A549 (cell line): ENCODE measurements around the gene INPP5F. TPM values are rescaled to one million over a fixed set of nuclear protein-coding genes. Genes with fewer than 3 reads are reported as not detected.
"Not testable (repeated sequence)": the region's sequence is repeated elsewhere in the genome, so short reads cannot be mapped to it uniquely, and the experiment has no call there.

ENCODE experiments used
- ATAC-seq, 2 experiments: fragments of 200-7000 bp in 1 of 2; fragments of >200 bp in 1 of 2; cut with Nextera tagmentation in 1 of 2; cut with Tn5 transposase in 1 of 2; 3 replicates each; pipeline versions ENCODE4 v1.8.0 to v1.9.1; 2018 to 2020; ENCODE audit warnings: mild to moderate bottlenecking in 1 of 2, moderate library complexity in 1 of 2
- CTCF ChIA-PET: fragments of 300-600 bp; sonication (Branson Sonifier 250); formaldehyde crosslinking; extraction: SDS; loops from one replicate; lab custom pipeline; 2021; ENCODE audit warnings: antibody characterized with exemption, inconsistent platforms; lab: Yijun Ruan, JAX
- POLR2A ChIA-PET: fragments of 350-600 bp; formaldehyde crosslinking; extraction: SDS; loops from one replicate; lab custom pipeline; 2021; ENCODE audit warnings: antibody characterized with exemption, inconsistent platforms; lab: Yijun Ruan, JAX
- DNase-seq, 2 experiments: peaks; one replicate each; pipeline versions ENCODE4 v3.0.0 to v3.0.0-alpha.2; 2011 to 2016; ENCODE audit warnings: low read depth in 1 of 2, low spot score in 1 of 2
- FAIRE-seq: peaks from 2 replicates; lab custom pipeline; 2011; peaks lifted over from hg19 to GRCh38; lab: Jason Lieb, UNC
- H3K27ac ChIP-seq, 2 experiments: fragments of >200 bp; sonication (Bioruptor Twin); formaldehyde crosslinking; 3 replicates each; pipeline ENCODE4 v1.5.1; 2016 to 2017
- H3K4me1 ChIP-seq: fragments of >200 bp; sonication (Bioruptor Twin); formaldehyde crosslinking; 3 replicates; pipeline ENCODE4 v1.6.1; 2016
- H3K4me2 ChIP-seq: fragments of >200 bp; sonication (Bioruptor Twin); formaldehyde crosslinking; 3 replicates; pipeline ENCODE4 v1.6.1; 2016
- H3K4me3 ChIP-seq: fragments of >200 bp; sonication (Bioruptor Twin); formaldehyde crosslinking; 3 replicates; pipeline ENCODE4 v1.5.1; 2016
- H3K9me3 ChIP-seq: fragments of >200 bp; sonication (Bioruptor Twin); formaldehyde crosslinking; 3 replicates; pipeline ENCODE4 v1.6.1; 2016
- CEBPB ChIP-seq, 2 experiments: fragments of >200 bp in 1 of 2; sonication (Bioruptor Twin) in 1 of 2; formaldehyde crosslinking in 1 of 2; IDR thresholded peaks; 2 replicates each; pipeline ENCODE4 v1.6.1; 2012 to 2016
- CHD2 ChIP-seq: fragments of 150-350 bp; IDR thresholded peaks from 2 replicates; pipeline ENCODE4 v1.6.1; 2014; ENCODE audit warnings: low read length; ENCODE audit not compliant: partially characterized antibody
- CHD4 ChIP-seq: fragments of 200-600 bp; sonication (generic); IDR thresholded peaks from 2 replicates; pipeline ENCODE4 v1.6.1; 2016; ENCODE audit warnings: antibody characterized with exemption, mild to moderate bottlenecking, borderline replicate concordance
- EHMT2 ChIP-seq: fragments of 200-600 bp; sonication (generic); IDR thresholded peaks from 2 replicates; pipeline ENCODE4 v1.6.1; 2016; ENCODE audit warnings: antibody characterized with exemption, low read depth, mild to moderate bottlenecking, moderate library complexity
- ELK1 ChIP-seq: fragments of 150-350 bp; IDR thresholded peaks from 2 replicates; pipeline ENCODE4 v1.6.1; 2014; ENCODE audit warnings: low read depth, mild to moderate bottlenecking, low read length
- EP300 ChIP-seq, 2 experiments: fragments of >200 bp; sonication (Bioruptor Twin); formaldehyde crosslinking; IDR thresholded peaks; 2 replicates in 1 of 2; 3 replicates in 1 of 2; pipeline ENCODE4 v1.6.1; 2016 to 2017
- FOXS1 ChIP-seq: fragments of 250-450 bp; sonication (Bioruptor Pico); IDR thresholded peaks from 2 replicates; pipeline ENCODE4 v1.5.0; 2020; ENCODE audit warnings: mild to moderate bottlenecking, moderate library complexity
- HOXB13 ChIP-seq: fragments of 250-450 bp; sonication (Bioruptor Pico); IDR thresholded peaks from 2 replicates; pipeline ENCODE4 v1.5.0; 2020; ENCODE audit warnings: low read depth, mild to moderate bottlenecking, moderate library complexity
- KDM1A ChIP-seq: fragments of 200-600 bp; sonication (generic); IDR thresholded peaks from 2 replicates; pipeline ENCODE4 v1.6.1; 2016; ENCODE audit warnings: low read depth, mild to moderate bottlenecking
- NR3C1 ChIP-seq: fragments of >200 bp; sonication (Bioruptor Twin); formaldehyde crosslinking; IDR thresholded peaks from 3 replicates; pipeline ENCODE4 v1.6.1; 2017
- POLR2A ChIP-seq: IDR thresholded peaks from 2 replicates; pipeline ENCODE4 v1.6.1; 2012; ENCODE audit warnings: mild to moderate bottlenecking, low read length
- USF2 ChIP-seq: fragments of 450-650 bp; IDR thresholded peaks from 2 replicates; pipeline ENCODE4 v1.6.1; 2014; ENCODE audit warnings: antibody characterized with exemption
- WGBS: methylation state at CpG from one replicate; pipeline ENCODE4 v1.1.6; 2017; ENCODE audit errors: missing lambda C conversion rate; 5-methylcytosine and 5-hydroxymethylcytosine counted together
- polyA plus RNA-seq, 4 experiments: library from polyadenylated mRNA; depleted of rRNA in 3 of 4; stranded (reverse); fragments of >200 nt; fragmentation: RNase III in 1 of 4; extraction: RNeasy Plus Mini Kit Qiagen cat#74134 plus additional on column Dnase treatment in 1 of 4; gene quantifications; 2 replicates in 3 of 4; 3 replicates in 1 of 4; pipeline ENCODE4 v1.2.3, GENCODE V29; 2011 to 2017
- TF ChIP-seq, protein P1 (sequence below): IDR thresholded peaks from 2 replicates; pipeline ENCODE4 v1.6.1; 2012

INPP5F gene
- polyA plus RNA-seq, 2 of the 4 experiments (the other 2 are of a cell fraction): 5.6 to 7.7 TPM

- H3K4me3 ChIP-seq: no peak overlapping the region
- POLR2A ChIA-PET: no interaction called here
- CTCF ChIA-PET: interaction anchor here (1.5 to 2.2 kb wide), 2 partner anchors 32 to 34 kb away, joined by 4 to 5 read pairs (median 5); no protein-coding TSS in a partner anchor
- no peak overlapping the region for H3K27ac ChIP-seq
- no peak for DNase-seq
- no peak for FAIRE-seq
- H3K9me3 ChIP-seq: no peaks in the 10 kb centered on the region
- H3K4me1 ChIP-seq: peaks cover 25% of the 10 kb centered on the region
- WGBS: 84% methylated on average over 4 of the region's 4 CpGs
- TF ChIP-seq HOXB13 (CRISPR knock-in tag) (no peak), ELK1 (no peak), FOXS1 (CRISPR knock-in tag) (no peak), EHMT2 (no peak), CHD4 (no peak), EP300 (IDR thresholded peaks at IDR 0.05) (no peak)
- TF ChIP-seq, protein P1, sequence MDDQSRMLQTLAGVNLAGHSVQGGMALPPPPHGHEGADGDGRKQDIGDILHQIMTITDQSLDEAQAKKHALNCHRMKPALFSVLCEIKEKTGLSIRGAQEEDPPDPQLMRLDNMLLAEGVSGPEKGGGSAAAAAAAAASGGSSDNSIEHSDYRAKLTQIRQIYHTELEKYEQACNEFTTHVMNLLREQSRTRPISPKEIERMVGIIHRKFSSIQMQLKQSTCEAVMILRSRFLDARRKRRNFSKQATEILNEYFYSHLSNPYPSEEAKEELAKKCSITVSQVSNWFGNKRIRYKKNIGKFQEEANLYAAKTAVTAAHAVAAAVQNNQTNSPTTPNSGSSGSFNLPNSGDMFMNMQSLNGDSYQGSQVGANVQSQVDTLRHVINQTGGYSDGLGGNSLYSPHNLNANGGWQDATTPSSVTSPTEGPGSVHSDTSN: no peak
- no peak overlapping the region for H3K4me2 ChIP-seq
- ATAC-seq: no peak
These were observed 57.3 kb downstream of the INPP5F start for GRCh38 chr10:119782981-119783664.

DNA sequence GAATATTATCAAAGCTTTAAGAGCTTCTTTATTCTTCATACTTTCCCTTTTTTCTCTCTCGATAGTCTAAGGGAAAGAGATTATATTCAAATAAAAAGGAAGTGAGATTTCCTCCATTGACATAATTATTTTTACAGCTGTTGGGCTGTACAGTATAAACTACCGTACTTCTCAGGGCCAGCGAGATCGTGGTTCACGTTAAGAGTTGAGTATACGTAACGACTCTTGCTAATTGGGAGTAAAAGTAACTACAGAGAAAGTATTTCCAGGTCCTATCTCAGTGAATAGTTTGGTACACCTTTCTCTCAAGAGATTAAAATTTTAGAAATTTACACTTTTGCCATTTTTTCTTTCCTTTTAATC, 57.8 kb downstream of the INPP5F start:
- TF ChIP-seq CHD2: no peak
- POLR2A ChIA-PET: no interaction called here
- H3K4me1 ChIP-seq: peaks cover 25% of the 10 kb centered on the region
- DNase-seq (no peak), FAIRE-seq (no peak), ATAC-seq (no peak)
- no peak overlapping the region for H3K27ac ChIP-seq
- no peak overlapping the region for H3K4me3 ChIP-seq
- WGBS: 95% methylated on average over 7 of the region's 7 CpGs
- no peak overlapping the region for H3K4me2 ChIP-seq
- no peaks in the 10 kb centered on the region for H3K9me3 ChIP-seq
- CTCF ChIA-PET: interaction anchor here (1.5 to 1.8 kb wide), 2 partner anchors 33 to 35 kb away, joined by 4 to 5 read pairs; no protein-coding TSS in a partner anchor

DNA sequence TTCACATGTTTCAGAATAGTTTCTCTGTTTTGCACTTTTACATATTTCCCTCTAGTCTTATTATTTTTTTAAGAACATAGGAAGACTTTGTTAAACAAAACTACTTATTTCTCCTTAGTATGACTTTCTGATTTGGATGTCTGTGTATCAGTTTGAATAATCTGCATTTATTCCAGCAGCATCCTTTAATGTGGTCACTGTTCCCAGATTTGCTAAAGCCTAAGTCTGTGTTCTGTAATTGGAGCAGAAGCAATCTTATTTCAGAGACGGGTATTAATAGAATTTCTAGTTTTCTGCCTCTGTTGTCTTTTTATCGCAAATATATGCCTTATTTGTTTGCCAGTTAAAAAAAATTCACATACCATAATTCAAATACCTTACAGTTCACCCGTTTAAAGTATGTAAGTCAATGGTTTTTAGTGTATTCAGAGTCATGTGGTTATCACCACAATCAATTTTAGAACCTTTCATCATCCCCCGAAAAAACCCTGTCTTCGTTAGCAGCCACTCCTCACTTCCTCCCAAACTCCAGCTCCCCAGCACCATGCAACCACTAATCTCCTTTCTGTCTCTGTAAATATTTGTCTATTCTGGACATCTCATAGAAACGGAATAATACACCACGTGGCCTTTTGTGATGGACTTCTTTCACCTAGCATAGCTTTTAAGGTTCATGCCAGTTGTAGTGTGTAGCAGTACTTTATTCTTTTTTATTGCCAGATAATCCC, 58.7 kb downstream of the INPP5F start:
- H3K4me1 ChIP-seq: peaks cover 25% of the 10 kb centered on the region
- peak in 1 of 2 experiments; percentile 27 for DNase-seq
- TF ChIP-seq USF2 (0 out of 2 replicates have a peak, but pooled peaks have one; percentile 27), POLR2A (no peak)
- ATAC-seq: peak; percentile 43 to 78; a peak in 5 of 6 replicates
- H3K4me2 ChIP-seq: peak overlapping the region; percentile 52
- H3K4me3 ChIP-seq: no peak overlapping the region
- ChIA-PET CTCF (interaction anchor here (0.6 to 1.8 kb wide), 3 partner anchors 34 to 97 kb away, joined by 3 to 5 read pairs (median 4); no protein-coding TSS in a partner anchor), POLR2A (no interaction called here)
- no peak overlapping the region for H3K27ac ChIP-seq
- FAIRE-seq: no peak
- no peaks in the 10 kb centered on the region for H3K9me3 ChIP-seq
- WGBS: 33% methylated on average over 7 of the region's 7 CpGs

DNA sequence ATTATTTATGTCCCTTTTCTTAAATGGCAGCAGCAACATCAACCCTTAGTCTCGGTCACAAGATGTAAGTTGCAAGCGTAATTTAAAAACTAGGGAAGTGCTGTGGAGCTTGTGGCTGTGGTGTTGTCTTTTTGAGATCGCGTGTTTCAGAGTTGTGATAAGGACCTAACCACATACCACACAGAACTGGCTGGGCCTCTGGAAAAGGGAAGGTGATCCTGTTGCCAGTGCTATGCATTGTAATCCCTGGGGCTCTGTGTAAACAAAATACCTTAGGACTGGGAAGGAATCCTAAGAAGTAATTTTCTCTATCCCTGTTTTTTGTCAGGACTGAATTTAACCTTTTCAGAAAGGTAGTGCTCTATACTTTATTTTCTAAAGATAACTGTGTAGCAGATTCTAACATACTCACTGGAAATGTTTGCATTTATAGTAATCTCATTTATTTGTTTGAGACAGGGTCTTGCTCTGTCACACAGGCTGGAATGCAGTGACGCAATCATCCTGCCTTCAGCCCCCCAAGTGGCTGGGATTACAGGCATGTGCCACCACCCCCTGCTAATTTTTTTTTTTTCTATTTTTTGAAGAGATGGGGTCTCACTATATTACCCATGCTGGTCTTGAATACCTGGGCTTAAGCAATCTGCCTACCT, 60.4 kb downstream of the INPP5F start:
- FAIRE-seq: no peak
- ChIA-PET CTCF (interaction anchor here (1.2 kb wide), 1 partner anchor 36 kb away, joined by 5 read pairs; no protein-coding TSS in a partner anchor), POLR2A (no interaction called here)
- Histone ChIP-seq H3K4me3 (no peak overlapping the region), H3K4me2 (peak overlapping the region; percentile 17; the same call in 2 of the 3 replicates), H3K9me3 (no peaks in the 10 kb centered on the region), H3K4me1 (peaks cover 25% of the 10 kb centered on the region), H3K27ac (peak overlapping the region in 1 of 2 experiments; percentile 4; a peak in 1 of 6 replicates)
- ATAC-seq: peak in 1 of 2 experiments; percentile 59; a peak in 3 of 6 replicates
- 81% methylated on average over 5 of the region's 5 CpGs for WGBS
- TF ChIP-seq CEBPB (IDR thresholded peaks at IDR 0.05) (peak in 1 of 2 experiments; percentile 77; a peak in 2 of 4 replicates), NR3C1 (no peak), KDM1A (no peak)
- no peak for DNase-seq

- FAIRE-seq, CTCF ChIA-PET: not testable (repeated sequence)
- no CpG with 5 or more reads among the region's 32 CpGs for WGBS
These were observed 69.3 kb downstream of the INPP5F start for GRCh38 chr10:119795101-119795500.

More at GRCh38 chr10:119795101-119795500, 69.3 kb downstream of the INPP5F start:
- H3K4me2 ChIP-seq, H3K27ac ChIP-seq, H3K9me3 ChIP-seq, H3K4me1 ChIP-seq, POLR2A ChIA-PET, H3K4me3 ChIP-seq, DNase-seq, ATAC-seq: not testable (repeated sequence)
